ENCODE measurements around the gene PRUNE1. TPM values are rescaled to one million over a fixed set of nuclear protein-coding genes. Genes with fewer than 3 reads are reported as not detected.

The PRUNE1 gene
- total RNA-seq, 6 donors from 2014 or later = 16.3 to 28.3 (median 21.2) TPM

DNA sequence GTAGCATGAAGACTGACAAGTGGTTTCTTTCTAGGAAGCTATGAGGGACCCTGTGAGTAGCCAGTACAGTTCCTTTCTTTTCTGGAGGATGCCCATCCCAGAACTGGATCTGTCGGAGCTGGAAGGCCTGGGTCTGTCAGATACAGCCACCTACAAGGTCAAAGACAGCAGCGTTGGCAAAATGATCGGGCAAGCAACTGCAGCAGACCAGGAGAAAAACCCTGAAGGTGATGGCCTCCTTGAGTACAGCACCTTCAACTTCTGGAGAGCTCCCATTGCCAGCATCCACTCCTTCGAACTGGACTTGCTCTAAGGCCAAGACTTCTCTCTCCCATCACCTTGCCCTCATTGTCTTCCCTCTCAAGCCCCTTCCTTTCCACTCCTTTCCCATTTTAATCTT lies 58.9 kb downstream of the PRUNE1 start:
- Histone ChIP-seq H3K27ac (no peak overlapping the region), H3K9me3 (no peaks in the 10 kb centered on the region), H3K4me3 (no peak overlapping the region), H3K4me1 (peaks cover 9 to 21% (median 13%) of the 10 kb centered on the region in 4 donors), H3K27me3 (no peaks in the 10 kb centered on the region), H3K36me3 (no peaks in the 10 kb centered on the region)
- ATAC-seq (ENCODE audit: low FRiP score in 2 of 2) (no peak), DNase-seq (no peak)
- WGBS, 2 donors = 90 to 92% methylated on average over 4 of the region's 4 CpGs
- no peak for TF ChIP-seq POLR2AphosphoS5 (IDR thresholded peaks at IDR 0.05)
- TF ChIP-seq, protein P1, sequence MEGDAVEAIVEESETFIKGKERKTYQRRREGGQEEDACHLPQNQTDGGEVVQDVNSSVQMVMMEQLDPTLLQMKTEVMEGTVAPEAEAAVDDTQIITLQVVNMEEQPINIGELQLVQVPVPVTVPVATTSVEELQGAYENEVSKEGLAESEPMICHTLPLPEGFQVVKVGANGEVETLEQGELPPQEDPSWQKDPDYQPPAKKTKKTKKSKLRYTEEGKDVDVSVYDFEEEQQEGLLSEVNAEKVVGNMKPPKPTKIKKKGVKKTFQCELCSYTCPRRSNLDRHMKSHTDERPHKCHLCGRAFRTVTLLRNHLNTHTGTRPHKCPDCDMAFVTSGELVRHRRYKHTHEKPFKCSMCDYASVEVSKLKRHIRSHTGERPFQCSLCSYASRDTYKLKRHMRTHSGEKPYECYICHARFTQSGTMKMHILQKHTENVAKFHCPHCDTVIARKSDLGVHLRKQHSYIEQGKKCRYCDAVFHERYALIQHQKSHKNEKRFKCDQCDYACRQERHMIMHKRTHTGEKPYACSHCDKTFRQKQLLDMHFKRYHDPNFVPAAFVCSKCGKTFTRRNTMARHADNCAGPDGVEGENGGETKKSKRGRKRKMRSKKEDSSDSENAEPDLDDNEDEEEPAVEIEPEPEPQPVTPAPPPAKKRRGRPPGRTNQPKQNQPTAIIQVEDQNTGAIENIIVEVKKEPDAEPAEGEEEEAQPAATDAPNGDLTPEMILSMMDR (IDR thresholded peaks at IDR 0.05) = no peak
- no peak for TF ChIP-seq EP300 (IDR thresholded peaks at IDR 0.05)
- TF ChIP-seq POLR2A (IDR thresholded peaks at IDR 0.05) = no peak

GRCh38 chr1:151069103-151069486 lies 60.8 kb downstream of the PRUNE1 start:
- TF ChIP-seq POLR2A (IDR thresholded peaks at IDR 0.05) (no peak), POLR2AphosphoS5 (IDR thresholded peaks at IDR 0.05) (no peak), EP300 (IDR thresholded peaks at IDR 0.05) (no peak)
- TF ChIP-seq, protein P1 (IDR thresholded peaks at IDR 0.05) = no peak
- no peak for DNase-seq
- Histone ChIP-seq H3K9me3 (no peaks in the 10 kb centered on the region), H3K4me1 (peaks cover 9 to 25% (median 15%) of the 10 kb centered on the region in 4 donors), H3K27me3 (no peaks in the 10 kb centered on the region), H3K27ac (peak overlapping the region in 3 of 4 donors; percentile 9 to 99 (median 97)), H3K4me3 (no peak overlapping the region), H3K36me3 (no peaks in the 10 kb centered on the region)
- WGBS, 2 donors = 63 to 71% methylated on average over 5 of the region's 5 CpGs
- no peak for ATAC-seq (ENCODE audit: low FRiP score in 2 of 2)

DNA sequence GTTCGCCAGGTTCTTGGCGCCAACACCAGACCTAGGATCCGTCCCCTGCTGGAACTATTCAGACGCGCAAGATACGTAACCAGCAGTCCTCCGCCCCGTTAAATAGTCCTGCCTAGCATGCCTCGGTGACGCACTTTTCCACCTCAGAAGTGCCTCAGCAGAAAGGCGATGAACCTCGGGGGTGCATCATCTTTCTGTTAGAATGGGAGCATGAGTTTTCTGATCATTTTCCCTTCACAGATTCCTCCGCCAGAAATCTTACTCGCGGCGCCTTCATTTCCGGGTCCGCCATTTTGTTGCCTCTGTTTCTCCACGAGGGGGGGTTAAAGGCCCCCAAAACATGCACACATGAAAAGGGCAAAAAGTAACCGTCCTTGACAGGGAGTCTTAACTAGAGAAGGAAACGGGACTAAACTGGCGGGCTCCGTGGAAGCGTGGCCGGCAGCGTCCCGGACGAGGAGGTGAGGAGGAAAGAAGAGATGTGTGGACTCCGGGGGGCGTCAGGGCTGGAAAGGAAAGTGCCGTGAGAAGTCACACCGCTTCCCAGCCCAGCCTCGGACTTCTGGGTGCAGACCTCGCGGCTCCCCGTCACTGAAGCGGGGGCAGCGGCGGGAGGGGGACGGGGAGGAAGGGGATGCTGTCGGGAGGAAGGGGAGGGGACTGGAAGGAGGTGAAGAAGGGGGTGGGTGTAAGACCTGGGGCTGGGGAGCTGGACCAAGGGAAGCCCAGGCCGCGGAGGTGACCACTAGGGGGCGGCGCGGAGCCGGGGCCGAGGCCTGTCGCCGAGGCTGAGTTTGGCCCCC lies 62.4 kb downstream of the PRUNE1 start, which contains the start of gene GABPB2:
GABPB2 (plus strand) TSS at position 288 of the 803 bp plus-strand sequence. CDS start 17,429 bp downstream, outside the sequence.
- TF ChIP-seq, protein P1 (IDR thresholded peaks at IDR 0.05) = peak; percentile 69 to 95 (median 84)
- TF ChIP-seq EP300 (IDR thresholded peaks at IDR 0.05) (no peak), POLR2AphosphoS5 (IDR thresholded peaks at IDR 0.05) (peak; percentile 83 to 89), POLR2A (IDR thresholded peaks at IDR 0.05) (peak in 3 of 4 donors; percentile 47 to 73 (median 63))
- Histone ChIP-seq H3K27me3 (no peaks in the 10 kb centered on the region), H3K9me3 (no peaks in the 10 kb centered on the region), H3K27ac (peak within 1 kb of the TSS; percentile 96 to 99 (median 98)), H3K4me1 (peaks cover 9 to 25% (median 15%) of the 10 kb centered on the region in 4 donors), H3K4me3 (peak within 1 kb of the TSS; percentile 54 to 96 (median 84)), H3K36me3 (no peaks in the 10 kb centered on the region)
- WGBS, 2 donors = 0 to 1% methylated on average over 47 to 49 of the region's 50 CpGs
- DNase-seq (peak; percentile 95 to 98), ATAC-seq (ENCODE audit: low FRiP score in 2 of 2) (peak; percentile 96 to 99)

DNA sequence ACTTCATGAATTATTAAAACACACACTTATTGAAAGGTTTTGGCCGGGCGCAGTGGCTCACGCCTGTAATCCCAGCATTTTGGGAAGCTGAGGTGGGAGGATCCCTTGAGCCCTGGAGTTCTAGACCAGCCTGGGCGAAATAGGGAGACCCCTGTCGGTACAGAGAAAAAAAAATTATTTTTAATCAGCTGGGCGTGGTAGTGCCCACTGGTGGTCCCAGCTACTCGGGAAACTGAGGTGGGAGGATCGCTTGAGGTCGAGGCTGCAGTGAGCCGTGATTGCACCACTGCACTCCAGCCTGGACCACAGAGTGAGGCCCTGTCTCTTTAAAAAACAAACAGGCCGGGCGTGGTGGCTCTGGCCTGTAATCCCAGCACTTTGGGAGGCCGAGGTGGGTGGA lies 64.0 kb downstream of the PRUNE1 start:
- ATAC-seq (ENCODE audit: low FRiP score in 2 of 2) (no peak), DNase-seq (no peak)
- Histone ChIP-seq H3K27me3 (no peaks in the 10 kb centered on the region), H3K27ac (peak overlapping the region in 1 of 4 donors; percentile 97), H3K4me1 (peaks cover 9 to 25% (median 15%) of the 10 kb centered on the region in 4 donors), H3K4me3 (no peak overlapping the region), H3K9me3 (no peaks in the 10 kb centered on the region), H3K36me3 (no peaks in the 10 kb centered on the region)
- no peak for TF ChIP-seq EP300 (IDR thresholded peaks at IDR 0.05)
- no peak for TF ChIP-seq POLR2AphosphoS5 (IDR thresholded peaks at IDR 0.05)
- TF ChIP-seq, protein P1 (IDR thresholded peaks at IDR 0.05) = no peak
- no peak for TF ChIP-seq POLR2A (IDR thresholded peaks at IDR 0.05)
- 75 to 79% methylated on average over 12 to 13 of the region's 13 CpGs for WGBS, 2 donors

Small RNA genes within 50 kb of the gene (small RNA-seq; reads per million reads assigned to genes)
- gene RNU6-884P = 0 reads per million in 4 donors

Other genes with a start within 250 kb of the PRUNE1 start
- gene CTSS, start 242.7 kb upstream of the PRUNE1 start, total RNA-seq = 100 to 1,000 TPM; 153 to 625 (median 455) TPM
- 10 to 100 TPM in 5 of 6 donors, 1 to 10 TPM in 1; 9.6 to 35.4 (median 19.8) TPM for gene CTSK, start 200.2 kb upstream of the PRUNE1 start, total RNA-seq
- gene ARNT, start 131.8 kb upstream of the PRUNE1 start, total RNA-seq = 10 to 100 TPM; 44.0 to 76.5 (median 53.9) TPM
- gene CTXND2, start 121.3 kb upstream of the PRUNE1 start, total RNA-seq = not detected
- gene SETDB1, start 82.1 kb upstream of the PRUNE1 start, total RNA-seq = 10 to 100 TPM; 26.8 to 88.0 (median 40.3) TPM
- gene CERS2, start 33.6 kb upstream of the PRUNE1 start, total RNA-seq = 100 to 1,000 TPM in 5 of 6 donors, 10 to 100 TPM in 1; 93.2 to 322 (median 204) TPM
- 1 to 10 TPM in 4 of 6 donors, under 1 TPM in 1, not detected in 1; 0.67 to 5.2 (median 1.2) TPM for gene ANXA9, start 26.2 kb upstream of the PRUNE1 start, total RNA-seq
- 10 to 100 TPM; 14.5 to 34.3 (median 26.9) TPM for gene MINDY1, start 1.5 kb upstream of the PRUNE1 start, total RNA-seq
- gene BNIPL, start 28.1 kb downstream of the PRUNE1 start, total RNA-seq = 100 to 1,000 TPM in 1 of 6 donors, 10 to 100 TPM in 2, 1 to 10 TPM in 3; 2.3 to 213 (median 11.7) TPM
- 1 to 10 TPM; 2.6 to 9.4 (median 3.8) TPM for gene C1orf56, start 39.3 kb downstream of the PRUNE1 start, total RNA-seq
- 100 to 1,000 TPM in 1 of 6 donors, 10 to 100 TPM in 5; 66.9 to 131 (median 90.5) TPM for gene CDC42SE1, start 51.2 kb downstream of the PRUNE1 start, total RNA-seq
- 1 to 10 TPM in 4 of 6 donors, under 1 TPM in 2; 0.30 to 1.3 (median 1.1) TPM for gene MLLT11, start 51.9 kb downstream of the PRUNE1 start, total RNA-seq
- 10 to 100 TPM in 4 of 6 donors, 1 to 10 TPM in 2; 6.8 to 32.5 (median 13.0) TPM for gene GABPB2, start 62.3 kb downstream of the PRUNE1 start, total RNA-seq
- 10 to 100 TPM in 1 of 6 donors, 1 to 10 TPM in 5; 2.1 to 13.6 (median 5.8) TPM for gene SEMA6C, start 138.2 kb downstream of the PRUNE1 start, total RNA-seq
- 10 to 100 TPM in 5 of 6 donors, 1 to 10 TPM in 1; 7.4 to 19.1 (median 15.8) TPM for gene TNFAIP8L2, start 148.2 kb downstream of the PRUNE1 start, total RNA-seq
- gene LYSMD1, start 157.5 kb downstream of the PRUNE1 start, total RNA-seq = 10 to 100 TPM in 1 of 6 donors, 1 to 10 TPM in 5; 2.2 to 16.8 (median 6.2) TPM
- 10 to 100 TPM in 5 of 6 donors, 1 to 10 TPM in 1; 8.9 to 50.3 (median 25.9) TPM for gene SCNM1, start 157.7 kb downstream of the PRUNE1 start, total RNA-seq
- under 1 TPM in 2 of 6 donors, not detected in 4; 0.57 to 0.88 TPM for gene TMOD4, start 167.5 kb downstream of the PRUNE1 start, total RNA-seq
- gene VPS72, start 181.7 kb downstream of the PRUNE1 start, total RNA-seq = 10 to 100 TPM; 19.0 to 54.3 (median 25.5) TPM
- 10 to 100 TPM; 37.2 to 94.3 (median 70.6) TPM for gene PIP5K1A, start 190.1 kb downstream of the PRUNE1 start, total RNA-seq
- gene PSMD4, start 246.3 kb downstream of the PRUNE1 start, total RNA-seq = 100 to 1,000 TPM; 102 to 132 (median 119) TPM